Left forelimb (tissue), 1 donor: Measurements from ENCODE around the gene STK35.

Source experiments
- DNase-seq: peaks from one replicate; pipeline ENCODE4 v3.0.0-alpha.2; 2018; ENCODE audit warnings: low spot score

The STK35 gene

DNA sequence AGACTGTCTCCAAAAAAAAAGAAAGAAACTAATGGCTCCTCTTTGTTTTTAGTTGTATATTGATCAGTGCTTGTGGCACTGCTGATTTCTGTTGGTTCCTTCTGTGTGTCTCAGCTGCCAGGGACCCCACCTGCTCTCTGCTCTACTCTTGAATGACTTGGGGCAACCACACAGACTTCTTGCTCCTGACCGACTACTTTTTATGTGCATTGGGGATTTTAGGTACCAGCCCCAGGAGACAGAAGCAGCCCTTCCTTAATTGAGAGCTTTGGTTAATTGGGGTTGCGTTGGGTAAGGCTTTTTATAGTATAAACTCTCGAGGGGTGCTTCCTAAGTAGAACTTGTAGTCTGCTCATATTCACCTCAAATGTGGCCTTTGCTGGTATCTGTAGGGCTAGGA, 6.9 kb downstream of the STK35 start:
- no peak for DNase-seq

DNA sequence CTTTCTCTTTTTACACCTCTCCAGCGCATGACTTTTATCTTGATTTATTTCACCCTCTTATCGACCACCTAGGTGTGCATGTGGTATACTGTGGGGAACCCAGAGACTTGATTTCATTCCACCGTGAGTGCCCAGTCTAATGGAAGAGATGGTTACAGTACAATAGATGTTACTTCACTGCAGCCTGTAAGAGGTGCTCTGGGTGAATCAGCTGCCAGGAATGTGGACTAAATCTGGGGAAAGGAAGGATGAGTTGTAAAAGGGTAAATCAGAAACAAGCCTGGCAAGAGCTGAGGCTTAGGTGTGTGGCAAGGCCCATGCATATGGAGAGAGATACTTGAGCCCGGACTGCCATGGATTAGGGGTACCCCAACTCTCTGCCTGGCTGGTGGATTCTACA, 7.4 kb downstream of the STK35 start:
- no peak for DNase-seq

DNA sequence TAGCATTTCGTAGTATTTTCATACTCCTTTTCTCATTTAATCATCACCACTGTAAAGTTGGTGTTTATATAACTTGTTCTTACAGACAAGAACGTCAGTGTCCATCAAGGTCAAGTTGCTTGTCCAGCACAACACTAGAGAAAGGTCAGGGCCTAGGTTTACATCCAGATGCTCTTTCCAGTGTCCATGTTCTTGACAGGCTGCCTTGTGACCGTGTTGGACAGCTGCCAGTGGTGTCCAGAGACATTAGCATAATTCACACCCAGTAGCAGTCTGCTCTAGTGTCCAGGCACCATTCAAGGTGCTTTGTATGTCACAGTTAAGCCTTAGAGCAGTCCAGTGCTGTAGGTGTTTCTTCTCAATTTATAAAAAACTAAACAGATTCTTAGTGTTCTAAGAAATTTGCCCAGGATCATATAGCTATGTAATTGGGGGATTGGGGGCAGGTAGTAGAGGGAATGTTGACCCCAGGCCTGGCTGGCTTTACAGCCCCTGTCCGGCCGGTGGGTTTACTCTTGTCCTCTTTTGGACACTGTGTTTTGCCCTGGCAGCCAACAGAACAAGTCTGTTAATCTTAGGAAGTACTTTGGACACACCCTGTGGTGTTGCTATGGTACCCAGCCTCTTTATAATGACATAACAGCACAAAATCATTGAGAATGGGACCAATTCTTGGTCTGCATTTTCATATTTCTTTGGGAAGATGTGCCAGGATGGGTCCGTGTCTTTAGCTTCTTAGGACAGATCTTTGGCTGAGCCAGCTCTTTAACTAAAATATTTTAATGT, 8.0 kb downstream of the STK35 start:
- no peak for DNase-seq

DNA sequence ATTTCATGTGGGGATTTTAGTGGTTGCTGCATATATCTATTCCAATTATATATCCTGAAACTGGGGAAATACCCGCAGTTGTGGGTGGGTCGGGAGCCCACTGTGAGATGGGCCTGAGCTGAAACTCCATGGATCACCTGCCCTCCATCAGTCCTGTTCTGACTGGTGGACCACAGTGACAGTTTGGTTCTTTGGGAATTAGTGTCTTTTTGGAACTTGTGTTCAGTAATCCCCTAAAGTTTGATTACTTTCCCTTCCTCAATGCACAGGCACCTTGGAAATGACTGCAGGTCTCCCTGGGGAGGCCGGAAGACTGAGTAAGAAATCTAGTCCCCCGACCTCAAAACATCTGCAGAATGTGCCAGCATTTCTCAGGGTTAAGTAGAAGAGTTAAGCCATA, 11.3 kb downstream of the STK35 start:
- no peak for DNase-seq

- DNase-seq, result peak; percentile 56
These were observed 12.7 kb downstream of the STK35 start for GRCh38 chr20:2114127-2114959.

GRCh38 chr20:2114990-2115681, 13.5 kb downstream of the STK35 start:
- peak; percentile 53 for DNase-seq

GRCh38 chr20:2116170-2116940, 14.7 kb downstream of the STK35 start:
- peak; percentile 25 for DNase-seq

GRCh38 chr20:2118783-2119182, 17.2 kb downstream of the STK35 start:
- no peak for DNase-seq

- no peak for DNase-seq
These were observed 21.3 kb downstream of the STK35 start for GRCh38 chr20:2122936-2123335.

DNA sequence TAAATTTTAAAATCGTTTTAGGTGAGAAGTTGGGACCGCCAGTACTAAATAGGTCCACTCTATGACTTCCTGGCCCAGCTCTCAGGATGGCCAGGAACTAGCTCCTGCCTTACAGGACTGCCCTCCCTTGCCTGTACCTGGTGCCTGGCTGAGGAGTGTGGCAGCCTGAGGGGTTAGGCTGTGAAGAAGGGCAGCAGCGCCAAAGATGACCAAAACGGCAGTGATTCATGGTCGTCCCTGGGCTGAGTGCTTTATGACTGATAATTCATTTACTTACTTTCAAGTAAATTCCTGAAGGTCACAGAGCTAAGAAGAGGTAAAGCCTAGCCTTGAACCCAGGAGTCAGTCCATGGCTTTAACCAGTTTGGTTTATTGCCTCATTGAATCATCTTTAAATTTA, 22.1 kb downstream of the STK35 start:
- DNase-seq, result no peak

GRCh38 chr20:2124564-2125213, 23.1 kb downstream of the STK35 start:
- no peak for DNase-seq

DNA sequence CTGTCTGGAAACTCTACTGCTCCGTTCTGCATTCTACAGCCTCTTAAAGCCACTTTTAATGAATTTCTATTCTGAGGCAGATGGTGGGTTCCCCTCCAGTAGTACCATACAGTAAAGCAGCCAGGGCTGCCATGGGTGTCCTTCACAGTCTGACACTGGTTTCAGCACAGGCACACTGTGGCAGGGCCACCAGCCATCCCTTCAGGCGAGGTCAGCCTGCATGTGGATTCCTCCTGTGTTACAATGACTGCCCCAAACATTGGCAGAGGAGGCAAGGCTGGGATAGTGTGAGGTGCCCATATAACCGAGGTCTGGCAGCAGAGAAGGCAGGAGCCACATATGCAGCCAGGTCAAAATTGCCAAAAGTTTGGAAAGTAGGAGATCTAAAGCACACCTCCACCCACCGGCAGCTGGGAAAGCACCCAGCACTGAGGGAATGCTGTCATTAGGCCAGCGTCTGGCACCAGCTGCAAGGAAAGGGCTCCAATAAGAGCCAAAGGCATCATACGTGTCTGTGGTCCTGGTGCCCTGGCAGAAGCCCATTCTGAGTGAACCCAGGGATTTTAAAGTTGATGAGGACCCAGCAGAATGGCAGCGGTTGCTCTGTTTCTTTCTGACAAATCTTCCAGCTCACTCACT, 24.0 kb downstream of the STK35 start:
- DNase-seq, result no peak

DNA sequence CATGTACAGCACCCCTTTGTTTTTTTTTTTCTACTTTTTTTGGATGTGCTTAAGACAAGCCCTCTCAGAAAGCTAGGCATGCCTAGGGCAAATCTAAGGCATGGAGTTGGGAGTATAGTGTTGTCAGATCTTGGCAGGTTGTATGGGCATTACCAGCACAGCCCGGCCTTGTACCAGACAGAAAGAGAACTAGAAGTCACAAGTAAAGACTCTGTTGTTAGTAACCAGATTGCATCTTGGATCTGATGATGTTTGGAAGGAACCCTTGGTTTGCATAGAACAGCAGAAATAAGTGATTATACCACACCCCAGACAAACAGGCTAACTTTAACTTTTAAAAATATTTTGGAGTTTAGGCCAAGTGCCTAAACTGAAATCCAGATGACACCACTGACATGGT, 25.6 kb downstream of the STK35 start:
- no peak for DNase-seq

GRCh38 chr20:2128542-2128941, 26.9 kb downstream of the STK35 start:
- no peak for DNase-seq

GRCh38 chr20:2130062-2130591, 28.5 kb downstream of the STK35 start:
- no peak for DNase-seq

- no peak for DNase-seq
These were observed 29.1 kb downstream of the STK35 start for GRCh38 chr20:2130683-2131082.

- DNase-seq, result no peak
These were observed 29.7 kb downstream of the STK35 start for GRCh38 chr20:2131366-2131765.

DNA sequence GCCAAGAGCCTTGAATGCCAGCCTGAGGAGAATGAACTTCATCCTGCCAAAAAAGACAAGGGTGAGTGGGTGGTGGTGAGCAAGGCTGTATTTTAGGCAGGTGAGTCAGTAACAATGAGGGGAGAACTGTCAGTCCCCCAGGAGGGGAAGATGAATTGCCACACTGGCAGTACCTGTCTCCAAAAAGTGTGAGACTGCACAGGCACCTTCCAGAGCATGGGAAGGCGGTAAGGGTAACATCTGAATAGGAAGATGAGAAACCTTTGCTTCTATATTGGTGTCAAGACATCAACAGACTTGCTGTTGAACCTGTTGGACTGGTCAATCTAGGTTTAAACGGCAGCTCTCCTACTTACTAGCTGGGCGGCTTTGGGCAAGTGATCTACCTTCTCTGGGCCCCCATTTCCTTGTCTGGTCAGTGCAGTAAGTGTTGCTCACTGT, 30.9 kb downstream of the STK35 start:
- no peak for DNase-seq

DNA sequence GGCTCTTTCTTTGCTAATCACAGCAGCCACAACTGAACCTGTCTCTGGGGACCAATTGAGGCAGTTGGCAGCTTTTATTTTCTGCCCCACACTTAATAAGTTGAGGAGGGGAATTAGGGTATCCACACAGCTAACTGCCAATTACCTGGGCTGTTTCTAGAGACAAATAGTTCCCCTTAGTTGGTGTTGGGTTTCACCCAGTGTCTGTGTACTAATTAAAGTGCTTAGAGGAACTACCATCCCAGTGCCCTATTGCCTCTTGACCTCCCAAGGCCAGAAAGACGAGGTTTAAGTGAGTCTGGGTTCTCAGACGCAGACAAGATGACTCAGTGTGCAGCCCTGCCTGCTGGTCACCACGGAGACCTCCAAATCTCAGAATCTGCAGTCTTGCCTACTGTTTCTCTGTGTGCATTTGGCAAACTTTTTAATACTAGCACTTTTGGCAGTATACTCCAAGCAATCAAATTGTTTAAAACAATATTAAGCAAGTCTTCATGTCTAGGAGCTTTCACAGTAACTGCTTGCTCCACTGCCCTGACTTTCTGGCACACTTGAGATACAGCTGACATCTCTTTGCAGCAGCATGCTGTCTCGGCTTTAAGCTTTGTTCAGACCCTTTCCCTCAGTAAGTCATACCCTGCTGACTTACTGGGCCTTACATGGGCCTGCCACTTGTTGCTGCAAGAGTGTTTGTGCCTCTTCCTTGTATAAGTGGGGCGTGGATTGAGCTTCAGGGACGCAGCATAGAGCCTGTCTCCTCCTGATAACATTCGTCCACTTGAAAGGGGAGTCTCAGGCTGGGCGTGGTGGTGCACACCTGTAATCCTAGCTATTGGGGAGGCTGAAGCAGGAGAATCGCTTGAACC, 31.9 kb downstream of the STK35 start:
- DNase-seq, result no peak

DNA sequence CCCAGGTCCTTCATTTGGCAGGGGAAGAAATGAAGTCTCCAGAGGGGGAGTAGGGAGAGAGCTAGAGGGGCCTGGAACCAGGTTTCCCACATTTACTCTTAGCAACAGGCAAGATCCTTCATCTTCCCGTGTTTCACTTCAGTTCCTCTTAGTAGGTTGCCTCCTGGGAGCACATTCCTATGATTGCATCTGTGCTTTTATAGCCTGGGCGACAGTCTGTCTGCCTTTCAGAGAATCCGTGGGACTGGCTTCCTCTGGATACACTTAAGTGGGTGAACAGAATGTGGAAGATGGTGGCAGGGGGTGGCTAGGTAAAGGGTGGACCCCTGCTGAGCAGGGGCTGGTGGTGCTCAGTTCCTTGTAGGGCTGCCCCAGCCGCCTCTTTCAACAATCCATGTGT, 33.4 kb downstream of the STK35 start:
- DNase-seq, result no peak
